Cardiac muscle cell (in vitro differentiated cells and primary cell): ENCODE results near the gene HSBP1L1. TPM values are rescaled to one million over a fixed set of nuclear protein-coding genes. Genes with fewer than 3 reads are reported as not detected.
A peak's percentile ranks its signal among the peaks of the same experiment; 100 is the strongest.

Source experiments
- DNase-seq, 2 donors: peaks; one replicate each; pipeline versions ENCODE4 v3.0.0 to v3.0.0-alpha.2; 2010 to 2017; ENCODE audit warnings: low read depth in 1 of 2, low spot score in 1 of 2
- H3K27ac ChIP-seq: fragments of 200-600 bp; sonication (generic); 2 replicates; pipeline ENCODE4 v1.5.1; 2016
- H3K27me3 ChIP-seq: fragments of 200-600 bp; sonication (generic); 2 replicates; pipeline ENCODE4 v1.6.0; 2016; ENCODE audit warnings: control low read depth
- H3K36me3 ChIP-seq: fragments of 200-600 bp; sonication (generic); 2 replicates; pipeline ENCODE4 v1.5.1; 2016; ENCODE audit warnings: control low read depth
- H3K4me1 ChIP-seq: fragments of 200-600 bp; sonication (generic); 2 replicates; pipeline ENCODE4 v1.8.1; 2017; ENCODE audit warnings: low read depth, mild to moderate bottlenecking, mixed run types
- H3K4me3 ChIP-seq: fragments of 200-600 bp; sonication (generic); 2 replicates; pipeline ENCODE4 v1.5.1; 2016; ENCODE audit warnings: mild to moderate bottlenecking
- H3K9me3 ChIP-seq: fragments of 200-600 bp; sonication (generic); 2 replicates; pipeline ENCODE4 v1.5.1; 2017; ENCODE audit warnings: low read depth, mild to moderate bottlenecking, control low read depth
- polyA plus RNA-seq: library from polyadenylated mRNA; unstranded; fragments of >200 nt; fragmentation: Nextera tagmentation; extraction: Ambion mirVana; gene quantifications from 2 replicates; pipeline ENCODE4 v1.2.1, GENCODE V29; 2016
- total RNA-seq: library from RNA; depleted of rRNA; stranded (reverse); fragments of >200 nt; gene quantifications from 2 replicates; pipeline ENCODE4 v1.2.3, GENCODE V29; 2016
- TF ChIP-seq, protein P1 (sequence below): IDR thresholded peaks from 2 replicates; pipeline ENCODE4 v1.5.1; 2012; ENCODE audit warnings: low read depth, mild to moderate bottlenecking, low read length

The HSBP1L1 gene
- total and polyA plus RNA-seq, 2 experiments from 2014 or later = 4.0 to 6.3 TPM

DNA sequence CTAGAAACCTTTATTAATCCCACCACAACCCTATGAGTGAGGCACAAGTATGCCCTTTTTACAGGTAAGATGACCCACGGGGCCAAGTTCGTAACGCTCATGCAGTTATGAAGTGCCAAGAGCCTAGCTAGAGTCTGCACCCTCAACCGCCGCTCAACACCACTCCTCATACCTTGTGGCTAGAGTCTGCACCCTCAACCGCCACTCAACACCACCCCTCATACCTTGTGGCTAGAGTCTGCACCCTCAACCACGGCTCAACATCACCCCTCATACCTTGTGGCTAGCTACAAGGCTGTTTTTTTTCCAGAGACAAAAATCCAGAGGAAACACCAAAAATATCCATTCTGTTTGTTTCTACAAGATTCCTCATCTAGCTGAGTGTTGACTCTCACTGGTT lies 19.4 kb downstream of the HSBP1L1 start:
- Histone ChIP-seq H3K27me3 (no peaks in the 10 kb centered on the region), H3K36me3 (no peaks in the 10 kb centered on the region), H3K4me1 (peaks cover 6% of the 10 kb centered on the region), H3K4me3 (no peak overlapping the region), H3K27ac (no peak overlapping the region), H3K9me3 (no peaks in the 10 kb centered on the region)
- TF ChIP-seq, protein P1, sequence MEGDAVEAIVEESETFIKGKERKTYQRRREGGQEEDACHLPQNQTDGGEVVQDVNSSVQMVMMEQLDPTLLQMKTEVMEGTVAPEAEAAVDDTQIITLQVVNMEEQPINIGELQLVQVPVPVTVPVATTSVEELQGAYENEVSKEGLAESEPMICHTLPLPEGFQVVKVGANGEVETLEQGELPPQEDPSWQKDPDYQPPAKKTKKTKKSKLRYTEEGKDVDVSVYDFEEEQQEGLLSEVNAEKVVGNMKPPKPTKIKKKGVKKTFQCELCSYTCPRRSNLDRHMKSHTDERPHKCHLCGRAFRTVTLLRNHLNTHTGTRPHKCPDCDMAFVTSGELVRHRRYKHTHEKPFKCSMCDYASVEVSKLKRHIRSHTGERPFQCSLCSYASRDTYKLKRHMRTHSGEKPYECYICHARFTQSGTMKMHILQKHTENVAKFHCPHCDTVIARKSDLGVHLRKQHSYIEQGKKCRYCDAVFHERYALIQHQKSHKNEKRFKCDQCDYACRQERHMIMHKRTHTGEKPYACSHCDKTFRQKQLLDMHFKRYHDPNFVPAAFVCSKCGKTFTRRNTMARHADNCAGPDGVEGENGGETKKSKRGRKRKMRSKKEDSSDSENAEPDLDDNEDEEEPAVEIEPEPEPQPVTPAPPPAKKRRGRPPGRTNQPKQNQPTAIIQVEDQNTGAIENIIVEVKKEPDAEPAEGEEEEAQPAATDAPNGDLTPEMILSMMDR = no peak
- no peak for DNase-seq

DNA sequence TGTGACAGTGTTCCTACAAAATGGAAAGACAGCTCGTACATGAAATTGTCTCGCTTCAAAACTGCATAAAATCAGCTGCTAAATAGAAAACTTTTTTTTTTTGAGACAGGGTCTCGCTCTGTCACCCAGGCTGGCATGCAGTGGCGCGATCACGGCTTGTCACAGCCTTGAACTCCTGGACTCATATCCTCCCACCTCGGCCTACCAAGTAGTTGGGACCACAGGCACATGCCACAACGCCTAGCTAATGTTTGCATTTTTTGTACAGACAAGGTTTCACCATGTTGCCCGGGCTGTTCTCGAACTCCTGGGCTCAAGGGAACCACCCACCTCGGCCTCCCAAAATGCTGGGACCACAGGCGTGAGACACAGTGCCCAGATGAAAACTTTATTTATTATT lies 20.7 kb downstream of the HSBP1L1 start:
- Histone ChIP-seq H3K9me3 (no peaks in the 10 kb centered on the region), H3K27me3 (no peaks in the 10 kb centered on the region), H3K4me1 (peaks cover 6% of the 10 kb centered on the region), H3K27ac (no peak overlapping the region), H3K4me3 (no peak overlapping the region), H3K36me3 (no peaks in the 10 kb centered on the region)
- DNase-seq = no peak
- TF ChIP-seq, protein P1 = no peak

DNA sequence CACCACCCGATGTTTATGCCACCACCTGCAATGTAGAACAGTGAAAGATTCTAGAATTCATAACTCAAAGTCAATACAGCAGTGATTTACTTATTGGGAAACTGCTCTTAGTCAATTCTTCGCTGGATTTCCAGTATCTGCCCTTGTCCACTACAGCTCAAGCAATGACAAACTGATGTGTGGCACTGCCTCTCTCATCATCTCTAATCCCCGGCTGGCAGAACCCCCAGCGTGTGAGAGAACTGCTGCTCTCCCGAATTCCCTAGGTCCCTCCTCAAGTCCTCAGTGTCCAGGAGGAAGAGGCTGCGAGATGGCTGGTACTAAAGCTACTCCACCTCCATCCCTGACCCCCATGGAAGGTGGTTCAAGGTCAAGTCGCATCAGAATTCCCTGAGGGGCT lies 22.3 kb downstream of the HSBP1L1 start:
- Histone ChIP-seq H3K27ac (no peak overlapping the region), H3K27me3 (no peaks in the 10 kb centered on the region), H3K9me3 (no peaks in the 10 kb centered on the region), H3K4me3 (peak overlapping the region; percentile 84), H3K4me1 (peaks cover 6% of the 10 kb centered on the region), H3K36me3 (no peaks in the 10 kb centered on the region)
- no peak for DNase-seq
- TF ChIP-seq, protein P1 = no peak

DNA sequence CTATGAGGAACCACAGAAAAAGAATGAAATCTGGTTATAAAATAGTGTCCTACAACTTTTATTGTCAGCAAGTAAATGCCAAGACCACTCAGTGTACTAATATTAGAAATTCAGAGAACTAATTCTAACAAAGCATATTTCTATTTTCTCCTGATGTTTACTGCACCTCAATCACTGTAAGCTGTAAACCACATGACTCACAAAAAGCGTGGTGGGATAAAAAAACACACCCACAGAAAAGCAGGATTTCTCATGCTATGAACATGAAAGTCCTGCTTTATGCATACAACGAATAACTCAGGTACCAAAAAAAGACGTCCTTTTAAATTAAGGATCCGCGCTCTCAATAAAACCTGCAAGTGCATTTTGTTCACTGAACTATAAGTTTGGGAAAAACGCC lies 23.1 kb downstream of the HSBP1L1 start:
- no peak for DNase-seq
- TF ChIP-seq, protein P1 = no peak
- peak overlapping the region; percentile 89 for H3K27ac ChIP-seq

DNA sequence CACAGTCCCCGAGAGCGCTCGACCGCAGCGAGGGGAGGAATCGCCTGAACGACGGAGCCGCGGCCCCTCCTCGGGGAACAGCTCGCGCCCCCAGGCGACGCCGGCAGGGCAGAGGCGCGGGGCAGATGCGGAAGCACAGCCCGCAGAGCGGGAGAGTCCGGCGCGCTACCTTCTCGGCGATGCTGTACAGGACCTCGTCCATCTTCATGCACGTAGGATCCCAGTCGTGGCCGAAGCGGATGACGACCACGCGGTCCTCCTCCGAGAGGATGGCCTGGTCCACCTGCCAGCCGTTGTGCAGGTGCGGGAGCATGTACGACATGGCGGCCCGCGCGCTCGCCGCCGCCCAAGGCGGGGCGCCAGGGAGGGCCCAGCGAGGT lies 23.6 kb downstream of the HSBP1L1 start:
- H3K36me3 ChIP-seq = no peaks in the 10 kb centered on the region
- H3K27me3 ChIP-seq = no peaks in the 10 kb centered on the region
- DNase-seq = peak in 1 of 2 donors; percentile 78
- no peaks in the 10 kb centered on the region for H3K9me3 ChIP-seq
- H3K4me1 ChIP-seq = peaks cover 2% of the 10 kb centered on the region
- peak overlapping the region; percentile 84 for H3K4me3 ChIP-seq
- peak overlapping the region; percentile 89 for H3K27ac ChIP-seq
- TF ChIP-seq, protein P1 = peak; percentile 46

More for the DNA sequence above, 23.1 kb downstream of the HSBP1L1 start:
- H3K4me3 ChIP-seq = peak overlapping the region; percentile 84
- H3K27me3 ChIP-seq = no peaks in the 10 kb centered on the region
- no peaks in the 10 kb centered on the region for H3K9me3 ChIP-seq
- H3K4me1 ChIP-seq = peaks cover 6% of the 10 kb centered on the region
- H3K36me3 ChIP-seq = no peaks in the 10 kb centered on the region
